Measurements from ENCODE around the gene NUDT8. TPM values are rescaled to one million over a fixed set of nuclear protein-coding genes. Genes with fewer than 3 reads are reported as not detected.

NUDT8 gene
- polyA plus RNA-seq, 1 donor (not counting 4 experiments of a cell fraction or from before 2014, with no cell fraction given), result 1.1 TPM

DNA sequence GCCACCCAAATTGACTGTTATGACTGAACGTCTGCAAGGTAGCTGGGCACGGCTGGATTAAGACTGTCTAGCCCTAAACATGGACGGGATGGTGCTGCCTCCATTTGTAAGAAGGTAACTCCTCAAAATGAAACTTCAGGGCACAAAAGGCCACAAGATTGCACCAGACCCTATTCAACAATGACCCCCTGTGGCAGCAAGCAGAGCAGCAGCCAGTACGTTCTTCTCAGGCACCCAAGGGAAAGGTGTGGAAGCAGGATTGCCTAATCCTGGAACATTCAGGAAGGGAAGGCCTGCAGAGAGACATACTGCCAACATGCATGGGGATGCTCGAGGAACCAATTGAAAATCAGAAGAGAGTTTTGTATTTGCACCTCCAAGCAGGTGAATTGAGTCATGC, 14.3 kb upstream of the NUDT8 start:
- H3K27ac ChIP-seq (ENCODE audit: control insufficient read depth, insufficient read depth, low read length), result no peak overlapping the region
- no peaks in the 10 kb centered on the region for H4K20me1 ChIP-seq (ENCODE audit: control insufficient read depth, extremely low read depth, insufficient read depth, low read length)
- no peak for TF ChIP-seq EZH2 (IDR thresholded peaks at IDR 0.05; ENCODE audit: low read length)
- TF ChIP-seq, protein P1, sequence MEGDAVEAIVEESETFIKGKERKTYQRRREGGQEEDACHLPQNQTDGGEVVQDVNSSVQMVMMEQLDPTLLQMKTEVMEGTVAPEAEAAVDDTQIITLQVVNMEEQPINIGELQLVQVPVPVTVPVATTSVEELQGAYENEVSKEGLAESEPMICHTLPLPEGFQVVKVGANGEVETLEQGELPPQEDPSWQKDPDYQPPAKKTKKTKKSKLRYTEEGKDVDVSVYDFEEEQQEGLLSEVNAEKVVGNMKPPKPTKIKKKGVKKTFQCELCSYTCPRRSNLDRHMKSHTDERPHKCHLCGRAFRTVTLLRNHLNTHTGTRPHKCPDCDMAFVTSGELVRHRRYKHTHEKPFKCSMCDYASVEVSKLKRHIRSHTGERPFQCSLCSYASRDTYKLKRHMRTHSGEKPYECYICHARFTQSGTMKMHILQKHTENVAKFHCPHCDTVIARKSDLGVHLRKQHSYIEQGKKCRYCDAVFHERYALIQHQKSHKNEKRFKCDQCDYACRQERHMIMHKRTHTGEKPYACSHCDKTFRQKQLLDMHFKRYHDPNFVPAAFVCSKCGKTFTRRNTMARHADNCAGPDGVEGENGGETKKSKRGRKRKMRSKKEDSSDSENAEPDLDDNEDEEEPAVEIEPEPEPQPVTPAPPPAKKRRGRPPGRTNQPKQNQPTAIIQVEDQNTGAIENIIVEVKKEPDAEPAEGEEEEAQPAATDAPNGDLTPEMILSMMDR (optimal IDR thresholded peaks at IDR 0.05 in 1 of 3, IDR thresholded peaks at IDR 0.05 in 1 of 3, conservative IDR thresholded peaks at IDR 0.05 in 1 of 3; ENCODE audit: extremely low read depth in 1 of 3, insufficient read depth in 2 of 3, low read length in 3 of 3), result peak; percentile 43 to 58 (median 55)
- FAIRE-seq, result no peak
- H3K4me1 ChIP-seq (ENCODE audit: control insufficient read depth, extremely low read depth, insufficient read depth, low read length), result no peaks in the 10 kb centered on the region
- no peak overlapping the region for H3K4me2 ChIP-seq (ENCODE audit: control insufficient read depth, extremely low read depth, insufficient read depth, low read depth, low read length)
- DNase-seq (ENCODE audit: low read depth, low spot score), result no peak
- no peaks in the 10 kb centered on the region for H3K79me2 ChIP-seq (ENCODE audit: control insufficient read depth, insufficient read depth, low read length)
- H2AFZ ChIP-seq (ENCODE audit: control insufficient read depth, low read length), result no peak overlapping the region
- no peaks in the 10 kb centered on the region for H3K9me1 ChIP-seq (ENCODE audit: control insufficient read depth, extremely low read depth, insufficient read depth, low read length)
- dilution Hi-C loops (cut with MboI; ENCODE audit: extremely low pct_ligation_motif_present, low sequenced_read_pairs), result no loop called here
- no peak overlapping the region for H3K4me3 ChIP-seq (ENCODE audit: control insufficient read depth in 2 of 3, extremely low read depth in 1 of 3, insufficient read depth in 2 of 3, low read depth in 1 of 3, low read length in 3 of 3)
- no peaks in the 10 kb centered on the region for H3K9me3 ChIP-seq (ENCODE audit: control insufficient read depth, low read depth, low read length)
- H3K36me3 ChIP-seq (ENCODE audit: control insufficient read depth in 2 of 2, extremely low read depth in 1 of 2, insufficient read depth in 2 of 2, low read length in 2 of 2), result no peaks in the 10 kb centered on the region
- H3K9ac ChIP-seq (ENCODE audit: control insufficient read depth, extremely low read depth, insufficient read depth, low read length), result no peak overlapping the region
- H3K27me3 ChIP-seq (ENCODE audit: control insufficient read depth, extremely low read depth, insufficient read depth, low read length), result peaks cover 11% of the 10 kb centered on the region

DNA sequence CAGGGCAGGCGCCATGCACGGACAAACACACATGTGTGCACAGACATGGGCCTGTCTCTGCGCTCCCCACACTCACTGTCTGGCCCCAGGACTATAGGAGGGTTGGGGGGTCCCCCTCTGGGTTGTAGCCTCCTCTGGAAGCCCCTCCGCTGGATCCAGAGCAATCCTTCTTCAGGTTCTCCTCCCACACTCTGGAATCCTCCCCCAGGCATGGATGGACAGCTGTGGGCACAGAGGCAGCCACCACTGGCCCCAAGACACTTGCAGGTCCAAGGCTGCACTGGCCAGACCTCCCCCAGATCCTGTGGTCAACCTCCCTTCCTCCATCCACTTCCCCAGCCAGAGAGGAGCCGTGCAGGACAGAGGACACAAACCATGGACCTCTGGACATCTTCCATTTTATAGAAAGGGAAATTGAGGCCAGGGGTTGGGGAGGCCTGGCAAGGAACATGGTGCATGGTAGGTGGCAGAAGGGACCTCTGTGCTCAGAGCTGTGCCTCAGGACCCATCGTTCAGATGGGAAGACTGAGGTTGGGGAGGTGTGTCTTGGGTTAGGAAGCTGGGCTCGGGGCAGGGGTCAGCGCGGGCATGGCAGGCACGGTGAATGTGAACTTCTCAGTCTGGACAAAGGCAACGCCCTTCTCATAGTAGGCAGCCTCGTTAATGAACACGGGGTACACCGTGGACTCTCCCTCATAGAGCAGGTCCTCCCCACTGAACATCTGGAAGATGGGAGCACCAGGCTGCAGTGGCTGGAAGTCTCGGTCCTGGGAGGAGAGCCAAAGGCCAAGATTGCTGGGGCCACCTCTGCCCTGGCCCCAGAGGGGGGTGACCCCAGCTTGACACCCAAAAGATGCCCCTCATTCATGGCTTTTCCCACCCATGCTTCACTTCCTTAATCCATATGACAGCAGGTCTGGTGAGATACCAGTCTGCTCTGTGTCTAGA, 12.7 kb upstream of the NUDT8 start:
- no peaks in the 10 kb centered on the region for H3K4me1 ChIP-seq (ENCODE audit: control insufficient read depth, extremely low read depth, insufficient read depth, low read length)
- no peak overlapping the region for H3K27ac ChIP-seq (ENCODE audit: control insufficient read depth, insufficient read depth, low read length)
- DNase-seq (ENCODE audit: low read depth, low spot score) (no peak), FAIRE-seq (no peak)
- H3K36me3 ChIP-seq (ENCODE audit: control insufficient read depth in 2 of 2, extremely low read depth in 1 of 2, insufficient read depth in 2 of 2, low read length in 2 of 2), result no peaks in the 10 kb centered on the region
- dilution Hi-C loops (cut with MboI; ENCODE audit: extremely low pct_ligation_motif_present, low sequenced_read_pairs), result no loop called here
- H3K79me2 ChIP-seq (ENCODE audit: control insufficient read depth, insufficient read depth, low read length), result no peaks in the 10 kb centered on the region
- no peak overlapping the region for H3K9ac ChIP-seq (ENCODE audit: control insufficient read depth, extremely low read depth, insufficient read depth, low read length)
- H3K9me1 ChIP-seq (ENCODE audit: control insufficient read depth, extremely low read depth, insufficient read depth, low read length), result no peaks in the 10 kb centered on the region
- no peak overlapping the region for H3K4me3 ChIP-seq (ENCODE audit: control insufficient read depth in 2 of 3, extremely low read depth in 1 of 3, insufficient read depth in 2 of 3, low read depth in 1 of 3, low read length in 3 of 3)
- no peaks in the 10 kb centered on the region for H3K9me3 ChIP-seq (ENCODE audit: control insufficient read depth, low read depth, low read length)
- peaks cover 11% of the 10 kb centered on the region for H3K27me3 ChIP-seq (ENCODE audit: control insufficient read depth, extremely low read depth, insufficient read depth, low read length)
- no peak overlapping the region for H3K4me2 ChIP-seq (ENCODE audit: control insufficient read depth, extremely low read depth, insufficient read depth, low read depth, low read length)
- TF ChIP-seq, protein P1 (optimal IDR thresholded peaks at IDR 0.05 in 1 of 3, IDR thresholded peaks at IDR 0.05 in 1 of 3, conservative IDR thresholded peaks at IDR 0.05 in 1 of 3; ENCODE audit: extremely low read depth in 1 of 3, insufficient read depth in 2 of 3, low read length in 3 of 3), result no peak
- TF ChIP-seq EZH2 (IDR thresholded peaks at IDR 0.05; ENCODE audit: low read length), result no peak
- H2AFZ ChIP-seq (ENCODE audit: control insufficient read depth, low read length), result no peak overlapping the region
- no peaks in the 10 kb centered on the region for H4K20me1 ChIP-seq (ENCODE audit: control insufficient read depth, extremely low read depth, insufficient read depth, low read length)
